Measurements from ENCODE around the gene RASGRF1. TPM values are rescaled to one million over a fixed set of nuclear protein-coding genes. Genes with fewer than 3 reads are reported as not detected.

Gene RASGRF1
- total RNA-seq, 1 experiment from 2014 or later: not detected

DNA sequence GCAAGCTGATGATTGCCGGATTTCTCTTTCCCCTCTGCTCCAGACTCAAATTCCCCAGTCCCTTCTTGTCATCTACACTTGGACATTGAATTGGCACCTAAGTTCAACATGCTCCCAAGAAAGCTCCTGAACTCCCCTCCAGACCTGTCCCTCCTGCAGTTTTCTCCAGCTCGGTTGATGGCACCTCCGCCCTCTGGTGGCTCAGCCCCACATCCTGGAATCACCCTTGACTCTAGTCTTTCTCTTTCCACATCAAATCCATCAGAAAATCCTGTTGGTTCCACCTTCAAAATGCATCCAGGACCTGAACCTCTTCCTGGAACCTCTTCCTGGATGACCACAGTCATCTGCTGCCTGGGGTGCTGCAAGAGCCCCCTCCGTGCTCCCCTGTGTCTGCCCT, 60.1 kb downstream of the RASGRF1 start:
- Histone ChIP-seq H3K9ac (ENCODE audit: low read length) (no peak overlapping the region), H3K4me1 (ENCODE audit: insufficient read depth, low read length) (no peaks in the 10 kb centered on the region), H4K20me1 (ENCODE audit: low read length) (no peaks in the 10 kb centered on the region), H3K27me3 (ENCODE audit: low read length) (no peaks in the 10 kb centered on the region), H2AFZ (ENCODE audit: low read length) (no peak overlapping the region), H3K9me3 (ENCODE audit: low read length) (no peaks in the 10 kb centered on the region), H3F3A (ENCODE audit: low read length, unreplicated experiment) (no peaks in the 10 kb centered on the region), H3K4me3 (ENCODE audit: low read length) (no peak overlapping the region), H3K27ac (ENCODE audit: low read length) (no peak overlapping the region), H3K36me3 (ENCODE audit: low read depth, low read length) (no peaks in the 10 kb centered on the region), H3K79me2 (ENCODE audit: low read length) (no peaks in the 10 kb centered on the region), H3K9me2 (replicated peaks; ENCODE audit: low read length) (no peaks in the 10 kb centered on the region), H3K4me2 (ENCODE audit: low read length) (no peak overlapping the region)
- ATAC-seq (no peak), DNase-seq (no peak)
- BruUV-seq (replicated peaks): no TSS peak
- ChIA-PET CTCF (no interaction called here), POLR2A (ENCODE audit: unreplicated experiment) (no interaction called here)
- TF ChIP-seq EZH2phosphoT487 (IDR thresholded peaks at IDR 0.05; ENCODE audit: borderline replicate concordance, low read length) (no peak), EZH2 (IDR thresholded peaks at IDR 0.05; ENCODE audit: low read length, unreplicated experiment) (no peak)
- TF ChIP-seq, protein P1, sequence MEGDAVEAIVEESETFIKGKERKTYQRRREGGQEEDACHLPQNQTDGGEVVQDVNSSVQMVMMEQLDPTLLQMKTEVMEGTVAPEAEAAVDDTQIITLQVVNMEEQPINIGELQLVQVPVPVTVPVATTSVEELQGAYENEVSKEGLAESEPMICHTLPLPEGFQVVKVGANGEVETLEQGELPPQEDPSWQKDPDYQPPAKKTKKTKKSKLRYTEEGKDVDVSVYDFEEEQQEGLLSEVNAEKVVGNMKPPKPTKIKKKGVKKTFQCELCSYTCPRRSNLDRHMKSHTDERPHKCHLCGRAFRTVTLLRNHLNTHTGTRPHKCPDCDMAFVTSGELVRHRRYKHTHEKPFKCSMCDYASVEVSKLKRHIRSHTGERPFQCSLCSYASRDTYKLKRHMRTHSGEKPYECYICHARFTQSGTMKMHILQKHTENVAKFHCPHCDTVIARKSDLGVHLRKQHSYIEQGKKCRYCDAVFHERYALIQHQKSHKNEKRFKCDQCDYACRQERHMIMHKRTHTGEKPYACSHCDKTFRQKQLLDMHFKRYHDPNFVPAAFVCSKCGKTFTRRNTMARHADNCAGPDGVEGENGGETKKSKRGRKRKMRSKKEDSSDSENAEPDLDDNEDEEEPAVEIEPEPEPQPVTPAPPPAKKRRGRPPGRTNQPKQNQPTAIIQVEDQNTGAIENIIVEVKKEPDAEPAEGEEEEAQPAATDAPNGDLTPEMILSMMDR (conservative IDR thresholded peaks at IDR 0.05; ENCODE audit: low read depth, low read length): peak; percentile 32; the same call in 1 of the 2 replicates
- intact Hi-C loops (cut with micrococcal nuclease): no loop called here

DNA sequence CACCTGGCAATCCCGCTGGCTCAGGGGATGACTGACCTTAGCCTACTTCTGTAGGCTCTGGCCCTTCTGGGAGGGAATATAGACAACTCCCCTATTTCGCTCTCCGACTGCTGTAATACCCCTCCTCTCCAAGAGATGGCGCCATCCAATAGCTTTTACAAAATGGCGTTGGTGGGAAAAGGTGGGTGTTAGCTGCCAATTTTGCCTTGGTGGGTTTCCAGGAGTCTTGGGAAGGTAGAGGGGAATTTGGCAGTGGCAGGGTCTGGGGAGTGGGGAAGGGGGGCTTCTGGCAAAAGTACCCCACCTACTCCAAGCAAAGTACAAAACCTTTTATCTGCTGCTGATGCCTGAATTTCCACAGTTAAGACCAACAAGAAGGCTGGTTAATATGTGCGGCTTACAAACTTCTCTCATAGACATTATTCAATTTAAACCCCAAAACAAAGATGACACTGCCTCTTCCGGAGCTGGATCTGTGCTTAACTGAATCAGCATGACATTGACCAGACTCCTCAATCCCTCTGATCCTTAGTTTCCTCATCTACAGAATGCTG, 62.1 kb downstream of the RASGRF1 start:
- ATAC-seq (peak; percentile 73), DNase-seq (peak; percentile 71)
- TF ChIP-seq EZH2phosphoT487 (IDR thresholded peaks at IDR 0.05; ENCODE audit: borderline replicate concordance, low read length): no peak
- TF ChIP-seq, protein P1 (conservative IDR thresholded peaks at IDR 0.05; ENCODE audit: low read depth, low read length): peak; percentile 96
- Histone ChIP-seq H3K9ac (ENCODE audit: low read length) (no peak overlapping the region), H3K36me3 (ENCODE audit: low read depth, low read length) (no peaks in the 10 kb centered on the region), H4K20me1 (ENCODE audit: low read length) (no peaks in the 10 kb centered on the region), H3K27me3 (ENCODE audit: low read length) (no peaks in the 10 kb centered on the region), H3K4me3 (ENCODE audit: low read length) (no peak overlapping the region), H3K79me2 (ENCODE audit: low read length) (no peaks in the 10 kb centered on the region), H3K9me2 (replicated peaks; ENCODE audit: low read length) (no peaks in the 10 kb centered on the region), H3K27ac (ENCODE audit: low read length) (no peak overlapping the region), H3K4me1 (ENCODE audit: insufficient read depth, low read length) (no peaks in the 10 kb centered on the region), H2AFZ (ENCODE audit: low read length) (no peak overlapping the region), H3F3A (ENCODE audit: low read length, unreplicated experiment) (no peaks in the 10 kb centered on the region), H3K4me2 (ENCODE audit: low read length) (no peak overlapping the region), H3K9me3 (ENCODE audit: low read length) (no peaks in the 10 kb centered on the region)
- CTCF ChIA-PET: interaction anchor here (0.6 to 1.5 kb wide), 3 partner anchors 154 to 179 kb away, joined by 3 to 8 read pairs (median 3); no protein-coding TSS in a partner anchor
- POLR2A ChIA-PET (ENCODE audit: unreplicated experiment): interaction anchor here (0.5 kb wide), 1 partner anchor 16 kb away, joined by 4 read pairs; no protein-coding TSS in a partner anchor
- no TSS peak for BruUV-seq (replicated peaks)
- intact Hi-C loops (cut with micrococcal nuclease): loop anchor here (1.0 kb wide), 1 partner anchor 156 kb away; no protein-coding TSS in a partner anchor
